Glutamatergic neuron (in vitro differentiated cells): ENCODE measurements around the gene HSPE1. TPM values are rescaled to one million over a fixed set of nuclear protein-coding genes. Genes with fewer than 3 reads are reported as not detected.
"Not testable (repeated sequence)": the region's sequence is repeated elsewhere in the genome, so short reads cannot be mapped to it uniquely, and the experiment has no call there.

Source experiments
- DNase-seq: peaks from one replicate; pipeline ENCODE4 v3.0.0; 2022
- H3K27ac Mint-ChIP-seq: one replicate; pipeline ENCODE4 v1.8.0; 2020; ENCODE audit warnings: mild to moderate bottlenecking, mixed read lengths, inconsistent platforms; ENCODE audit not compliant: unreplicated experiment
- H3K27me3 Mint-ChIP-seq: one replicate; pipeline ENCODE4 v1.8.0; 2020; ENCODE audit warnings: mild to moderate bottlenecking, moderate library complexity, mixed read lengths, inconsistent platforms; ENCODE audit not compliant: unreplicated experiment
- H3K36me3 Mint-ChIP-seq: one replicate; pipeline ENCODE4 v1.8.0; 2020; ENCODE audit warnings: mild to moderate bottlenecking, mixed read lengths, inconsistent platforms; ENCODE audit not compliant: unreplicated experiment
- H3K4me1 Mint-ChIP-seq: one replicate; pipeline ENCODE4 v1.8.0; 2020; ENCODE audit warnings: mild to moderate bottlenecking, low read depth, mixed read lengths, inconsistent platforms; ENCODE audit not compliant: unreplicated experiment
- H3K4me3 Mint-ChIP-seq: one replicate; pipeline ENCODE4 v1.8.0; 2020; ENCODE audit warnings: mild to moderate bottlenecking, mixed read lengths, inconsistent platforms; ENCODE audit not compliant: unreplicated experiment
- H3K9me3 Mint-ChIP-seq: one replicate; pipeline ENCODE4 v1.8.0; 2020; ENCODE audit warnings: mild to moderate bottlenecking, moderate library complexity, mixed read lengths, inconsistent platforms; ENCODE audit not compliant: unreplicated experiment
- CTCF ChIP-seq: fragments of 200-600 bp; sonication (generic); IDR thresholded peaks from one replicate; pipeline ENCODE4 v1.5.0; 2021; ENCODE audit not compliant: partially characterized antibody, unreplicated experiment
- total RNA-seq: library from RNA; stranded (reverse); fragmentation: NEBNext Ultra II Directional; extraction: Animal tissue kit (Norgen Biotek cat#: 25700); gene quantifications from one replicate; pipeline ENCODE4 v1.2.1, GENCODE V29; 2021; ENCODE audit not compliant: unreplicated experiment

The HSPE1 gene
- total RNA-seq, 1 donor from 2014 or later, result 83.5 TPM

- H3K4me1 Mint-ChIP-seq, result peaks cover 6% of the 10 kb centered on the region
- H3K9me3 Mint-ChIP-seq, result no peaks in the 10 kb centered on the region
- no peak overlapping the region for H3K4me3 Mint-ChIP-seq
- DNase-seq, result no peak
- H3K27ac Mint-ChIP-seq, result no peak overlapping the region
- H3K27me3 Mint-ChIP-seq, result no peaks in the 10 kb centered on the region
- no peak for TF ChIP-seq CTCF
- no peaks in the 10 kb centered on the region for H3K36me3 Mint-ChIP-seq
Observed at GRCh38 chr2:197464175-197464574, 36.0 kb upstream of the HSPE1 start.

GRCh38 chr2:197472166-197472565 is 28.0 kb upstream of the HSPE1 start:
- Mint-ChIP-seq H3K27ac (no peak overlapping the region), H3K4me3 (no peak overlapping the region), H3K27me3 (no peaks in the 10 kb centered on the region), H3K9me3 (no peaks in the 10 kb centered on the region), H3K4me1 (peaks cover 2% of the 10 kb centered on the region), H3K36me3 (no peaks in the 10 kb centered on the region)
- no peak for DNase-seq
- no peak for TF ChIP-seq CTCF

GRCh38 chr2:197477797-197478196 is 22.4 kb upstream of the HSPE1 start:
- H3K36me3 Mint-ChIP-seq, result no peaks in the 10 kb centered on the region
- no peak overlapping the region for H3K27ac Mint-ChIP-seq
- peaks cover under 1% of the 10 kb centered on the region for H3K4me1 Mint-ChIP-seq
- no peaks in the 10 kb centered on the region for H3K9me3 Mint-ChIP-seq
- H3K27me3 Mint-ChIP-seq, result no peaks in the 10 kb centered on the region
- H3K4me3 Mint-ChIP-seq, result no peak overlapping the region
- no peak for DNase-seq
- TF ChIP-seq CTCF, result no peak

- H3K27ac Mint-ChIP-seq, result no peak overlapping the region
Observed at GRCh38 chr2:197480165-197481036, 19.8 kb upstream of the HSPE1 start.

GRCh38 chr2:197484248-197484647 is 15.9 kb upstream of the HSPE1 start:
- not testable (repeated sequence) for H3K27me3 Mint-ChIP-seq, H3K9me3 Mint-ChIP-seq, H3K4me1 Mint-ChIP-seq, DNase-seq, H3K4me3 Mint-ChIP-seq, H3K27ac Mint-ChIP-seq
- H3K36me3 Mint-ChIP-seq, result peaks cover 14% of the 10 kb centered on the region

More at GRCh38 chr2:197480165-197481036, 19.8 kb upstream of the HSPE1 start:
- H3K4me1 Mint-ChIP-seq, result no peaks in the 10 kb centered on the region
- H3K36me3 Mint-ChIP-seq, result peaks cover 5% of the 10 kb centered on the region
- no peaks in the 10 kb centered on the region for H3K9me3 Mint-ChIP-seq
- TF ChIP-seq CTCF, result no peak
- no peak overlapping the region for H3K4me3 Mint-ChIP-seq
- no peak for DNase-seq
- H3K27me3 Mint-ChIP-seq, result no peaks in the 10 kb centered on the region
